Caco-2 (cell line): ENCODE data around the gene CLEC18B. TPM values are rescaled to one million over a fixed set of nuclear protein-coding genes. Genes with fewer than 3 reads are reported as not detected.

Source experiments
- BruUV-seq: library from RNA; stranded (reverse); fragments of 400-500 nt; replicated peaks from 2 replicates; lab custom pipeline; 2021; lab: Mats Ljungman, UMichigan
- CTCF ChIA-PET: fragments of 300-600 bp; sonication (Branson Sonifier 250); formaldehyde crosslinking; loops from one replicate; lab custom pipeline; 2022; ENCODE audit warnings: antibody characterized with exemption; lab: Charles Lee
- POLR2A ChIA-PET: fragments of 300-600 bp; sonication (Branson Sonifier 250); formaldehyde crosslinking; loops from one replicate; lab custom pipeline; 2022; ENCODE audit warnings: antibody characterized with exemption; lab: Charles Lee
- DNase-seq, 2 experiments: peaks; one replicate each; pipeline versions ENCODE4 v3.0.0 to v3.0.0-alpha.2; 2020 to 2022
- H3K27me3 ChIP-seq: replicated peaks from 2 replicates; pipeline ENCODE4 v1.6.0; 2011; ENCODE audit warnings: low read length; ENCODE audit not compliant: control insufficient read depth, insufficient read depth
- H3K36me3 ChIP-seq: 2 replicates; pipeline ENCODE4 v1.5.1; 2011; ENCODE audit warnings: low read length; ENCODE audit not compliant: control insufficient read depth, insufficient read depth
- H3K4me1 ChIP-seq: fragments of 250-450 bp; sonication (Bioruptor Pico); 2 replicates; pipeline ENCODE4 v1.5.1; 2020; ENCODE audit warnings: mild to moderate bottlenecking
- H3K4me3 ChIP-seq: 2 replicates; pipeline ENCODE4 v1.5.1; 2011; ENCODE audit warnings: low read depth, mild to moderate bottlenecking, control low read depth, low read length
- H3K9me3 ChIP-seq: fragments of 250-450 bp; sonication (Bioruptor Pico); 2 replicates; pipeline ENCODE4 v1.5.1; 2020; ENCODE audit warnings: mild to moderate bottlenecking, moderate library complexity
- H3K27ac Mint-ChIP-seq: one replicate; pipeline ENCODE4 v1.8.0; 2022; ENCODE audit warnings: mixed read lengths; ENCODE audit not compliant: unreplicated experiment
- H3K27me3 Mint-ChIP-seq: one replicate; pipeline ENCODE4 v1.8.0; 2022; ENCODE audit warnings: mixed read lengths; ENCODE audit not compliant: insufficient read depth, unreplicated experiment
- H3K36me3 Mint-ChIP-seq: one replicate; pipeline ENCODE4 v1.8.0; 2022; ENCODE audit warnings: mild to moderate bottlenecking, mixed read lengths; ENCODE audit not compliant: insufficient read depth, unreplicated experiment
- H3K4me1 Mint-ChIP-seq: one replicate; pipeline ENCODE4 v1.8.0; 2022; ENCODE audit warnings: low read depth, mixed read lengths; ENCODE audit not compliant: unreplicated experiment
- H3K4me3 Mint-ChIP-seq: one replicate; pipeline ENCODE4 v1.8.0; 2022; ENCODE audit warnings: mild to moderate bottlenecking, moderate library complexity, mixed read lengths; ENCODE audit not compliant: unreplicated experiment
- H3K9me3 Mint-ChIP-seq: one replicate; pipeline ENCODE4 v1.8.0; 2022; ENCODE audit warnings: mixed read lengths; ENCODE audit not compliant: unreplicated experiment
- CTCF ChIP-seq, 2 experiments: fragments of 200-600 bp in 1 of 2; IDR thresholded peaks; 1 replicate in 1 of 2; 2 replicates in 1 of 2; pipeline versions ENCODE4 v1.5.1 to v1.8.0; 2011 to 2022; ENCODE audit warnings: antibody characterized with exemption in 1 of 2, control low read depth in 1 of 2, inconsistent platforms in 1 of 2, low read depth in 1 of 2, low read length in 1 of 2, mild to moderate bottlenecking in 1 of 2, moderate library complexity in 1 of 2; ENCODE audit not compliant: insufficient read depth in 1 of 2, severe bottlenecking in 1 of 2, unreplicated experiment in 1 of 2
- intact Hi-C: fragments of 100-400 bp; cut with micrococcal nuclease; formaldehyde crosslinking; loops from one replicate; pipeline ENCODE4 v1.10.0; 2022; ENCODE audit not compliant: unreplicated experiment
- total RNA-seq: library from RNA; stranded (reverse); gene quantifications from 2 replicates; pipeline ENCODE4 v1.2.3, GENCODE V29; 2022

CLEC18B gene
- total RNA-seq, 1 experiment from 2014 or later: 0.36 TPM

- Histone ChIP-seq H3K27me3 (no peaks in the 10 kb centered on the region), H3K36me3 (peaks cover 2% of the 10 kb centered on the region), H3K9me3 (no peaks in the 10 kb centered on the region), H3K4me1 (no peaks in the 10 kb centered on the region), H3K4me3 (no peak overlapping the region)
- DNase-seq: no peak
- Mint-ChIP-seq H3K4me3 (no peak overlapping the region), H3K9me3 (no peaks in the 10 kb centered on the region), H3K36me3 (peaks cover 13% of the 10 kb centered on the region), H3K27ac (no peak overlapping the region), H3K27me3 (no peaks in the 10 kb centered on the region), H3K4me1 (no peaks in the 10 kb centered on the region)
- no peak for TF ChIP-seq CTCF (IDR thresholded peaks at IDR 0.05; ENCODE audit: insufficient read depth in 1 of 2, low read depth in 1 of 2, low read length in 1 of 2, severe bottlenecking in 1 of 2, unreplicated experiment in 1 of 2)
- ChIA-PET CTCF (no interaction called here), POLR2A (interaction anchor here (0.7 kb wide), 1 partner anchor 401 kb away, joined by 16 read pairs; no protein-coding TSS in a partner anchor)
- no TSS peak for BruUV-seq
- intact Hi-C loops: no loop called here
These were observed 18.4 kb upstream of the CLEC18B start for GRCh38 chr16:74439685-74440084.

- Mint-ChIP-seq H3K27ac (no peak overlapping the region), H3K4me3 (no peak overlapping the region), H3K27me3 (no peaks in the 10 kb centered on the region), H3K4me1 (no peaks in the 10 kb centered on the region), H3K36me3 (peaks cover 13% of the 10 kb centered on the region), H3K9me3 (no peaks in the 10 kb centered on the region)
- peaks cover 2% of the 10 kb centered on the region for H3K36me3 ChIP-seq
- no peaks in the 10 kb centered on the region for H3K27me3 ChIP-seq
- no TSS peak for BruUV-seq
- no peak for DNase-seq
- H3K4me3 ChIP-seq: no peak overlapping the region
- ChIA-PET CTCF (no interaction called here), POLR2A (interaction anchor here (0.7 kb wide), 1 partner anchor 1420 kb away, joined by 3 read pairs; no protein-coding TSS in a partner anchor)
- intact Hi-C loops: no loop called here
- H3K9me3 ChIP-seq: no peaks in the 10 kb centered on the region
- TF ChIP-seq CTCF (IDR thresholded peaks at IDR 0.05; ENCODE audit: insufficient read depth in 1 of 2, low read depth in 1 of 2, low read length in 1 of 2, severe bottlenecking in 1 of 2, unreplicated experiment in 1 of 2): no peak
- H3K4me1 ChIP-seq: no peaks in the 10 kb centered on the region
These were observed 17.3 kb upstream of the CLEC18B start for GRCh38 chr16:74438492-74438979.

- no peaks in the 10 kb centered on the region for H3K27me3 Mint-ChIP-seq
- ChIA-PET POLR2A (no interaction called here), CTCF (interaction anchor here (0.5 kb wide), 1 partner anchor 184 kb away, joined by 8 read pairs; no protein-coding TSS in a partner anchor)
- H3K4me1 Mint-ChIP-seq: no peaks in the 10 kb centered on the region
- H3K9me3 Mint-ChIP-seq: no peaks in the 10 kb centered on the region
- no peak for DNase-seq
- Histone ChIP-seq H3K4me1 (no peaks in the 10 kb centered on the region), H3K4me3 (no peak overlapping the region), H3K9me3 (no peaks in the 10 kb centered on the region), H3K36me3 (no peaks in the 10 kb centered on the region), H3K27me3 (no peaks in the 10 kb centered on the region)
- intact Hi-C loops: no loop called here
- H3K36me3 Mint-ChIP-seq: peaks cover 5% of the 10 kb centered on the region
- H3K4me3 Mint-ChIP-seq: no peak overlapping the region
- H3K27ac Mint-ChIP-seq: no peak overlapping the region
- BruUV-seq: no TSS peak
- no peak for TF ChIP-seq CTCF (IDR thresholded peaks at IDR 0.05; ENCODE audit: insufficient read depth in 1 of 2, low read depth in 1 of 2, low read length in 1 of 2, severe bottlenecking in 1 of 2, unreplicated experiment in 1 of 2)
These were observed 10.2 kb upstream of the CLEC18B start for GRCh38 chr16:74431516-74431915.
